Thymus (tissue), 11 donors: Measurements from ENCODE around the gene C1orf159. TPM values are rescaled to one million over a fixed set of nuclear protein-coding genes. Genes with fewer than 3 reads are reported as not detected.
A peak's percentile ranks its signal among the peaks of the same experiment; 100 is the strongest.

Experiments used
- DNase-seq, 9 donors: peaks; one replicate each; pipeline ENCODE4 v3.0.0-alpha.2; 2013; ENCODE audit warnings: low spot score in 9 of 9, low read depth in 6 of 9, missing footprints in 1 of 9
- H3K27ac ChIP-seq, 2 donors: one replicate each; pipeline ENCODE4 v1.5.1; 2013; ENCODE audit warnings: control low read depth in 1 of 2, low read depth in 1 of 2, low read length in 1 of 2, mild to moderate bottlenecking in 1 of 2, moderate library complexity in 1 of 2
- H3K27me3 ChIP-seq, 2 donors: one replicate each; pipeline ENCODE4 v1.5.1; 2013; ENCODE audit warnings: low read length in 1 of 2; ENCODE audit not compliant: control insufficient read depth in 2 of 2, insufficient read depth in 1 of 2
- H3K36me3 ChIP-seq, 2 donors: one replicate each; pipeline ENCODE4 v1.5.1; 2013; ENCODE audit warnings: low read length in 1 of 2, mild to moderate bottlenecking in 1 of 2, moderate library complexity in 1 of 2; ENCODE audit not compliant: control insufficient read depth in 2 of 2, insufficient read depth in 2 of 2
- H3K4me1 ChIP-seq, 2 donors: one replicate each; pipeline ENCODE4 v1.5.1; 2013; ENCODE audit warnings: low read length in 2 of 2; ENCODE audit not compliant: control insufficient read depth in 2 of 2, insufficient read depth in 2 of 2
- H3K4me3 ChIP-seq, 2 donors: one replicate each; pipeline ENCODE4 v1.5.1; 2013; ENCODE audit warnings: low read length in 2 of 2, control low read depth in 1 of 2, mild to moderate bottlenecking in 1 of 2
- H3K9me3 ChIP-seq, 2 donors: one replicate each; pipeline ENCODE4 v1.5.1; 2013; ENCODE audit warnings: low read length in 1 of 2, mild to moderate bottlenecking in 1 of 2; ENCODE audit not compliant: control insufficient read depth in 2 of 2, insufficient read depth in 1 of 2
- WGBS: extraction: QIAGEN DNeasy Blood & Tissue Kit; methylation state at CpG from one replicate; pipeline ENCODE4 v1.1.7; 2013; 5-methylcytosine and 5-hydroxymethylcytosine counted together
- polyA plus RNA-seq: library from polyadenylated mRNA; stranded (reverse); fragments of 200-250 nt; gene quantifications from one replicate; pipeline ENCODE4 v1.2.3, GENCODE V29; 2013
- total RNA-seq: library from RNA; stranded (reverse); fragments of 120-200 nt; gene quantifications from one replicate; pipeline ENCODE4 v1.2.4, GENCODE V29; 2013
- donor health status: healthy.

C1orf159 gene
- total and polyA plus RNA-seq, 2 donors, result 5.0 to 17.8 TPM

GRCh38 chr1:1042835-1043234 is 73.1 kb downstream of the C1orf159 start:
- Histone ChIP-seq H3K4me1 (peaks cover 11 to 18% of the 10 kb centered on the region in 2 donors), H3K4me3 (no peak overlapping the region), H3K27me3 (peaks cover 27 to 30% of the 10 kb centered on the region in 2 donors), H3K27ac (no peak overlapping the region), H3K9me3 (peaks cover 2 to 4% of the 10 kb centered on the region in 2 donors), H3K36me3 (peaks cover 0 to 4% of the 10 kb centered on the region in 2 donors)
- 96% methylated on average over 10 of the region's 10 CpGs for WGBS
- DNase-seq, result no peak

GRCh38 chr1:1041873-1042272 is 74.0 kb downstream of the C1orf159 start:
- Histone ChIP-seq H3K27ac (no peak overlapping the region), H3K36me3 (peaks cover 0 to 2% of the 10 kb centered on the region in 2 donors), H3K4me1 (peaks cover 11 to 18% of the 10 kb centered on the region in 2 donors), H3K9me3 (peaks cover 2 to 6% of the 10 kb centered on the region in 2 donors), H3K4me3 (no peak overlapping the region), H3K27me3 (peaks cover 31 to 40% of the 10 kb centered on the region in 2 donors)
- WGBS, result 95% methylated on average over 25 of the region's 25 CpGs
- DNase-seq, result no peak

DNA sequence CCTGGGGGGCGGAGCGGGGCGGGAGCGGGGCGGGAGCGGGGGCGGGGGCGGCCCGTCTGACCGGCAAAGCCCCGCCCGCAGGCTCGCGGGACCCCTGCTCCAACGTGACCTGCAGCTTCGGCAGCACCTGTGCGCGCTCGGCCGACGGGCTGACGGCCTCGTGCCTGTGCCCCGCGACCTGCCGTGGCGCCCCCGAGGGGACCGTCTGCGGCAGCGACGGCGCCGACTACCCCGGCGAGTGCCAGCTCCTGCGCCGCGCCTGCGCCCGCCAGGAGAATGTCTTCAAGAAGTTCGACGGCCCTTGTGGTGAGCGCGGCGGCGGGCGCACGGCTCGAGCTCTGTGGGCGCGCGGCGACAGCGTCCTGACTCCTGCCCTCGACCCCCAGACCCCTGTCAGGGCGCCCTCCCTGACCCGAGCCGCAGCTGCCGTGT is 74.8 kb downstream of the C1orf159 start:
- peaks cover 2 to 9% of the 10 kb centered on the region in 2 donors for H3K9me3 ChIP-seq
- WGBS, result 58% methylated on average over 51 of the region's 60 CpGs
- H3K4me1 ChIP-seq, result peaks cover 11 to 18% of the 10 kb centered on the region in 2 donors
- no peak overlapping the region for H3K4me3 ChIP-seq
- H3K36me3 ChIP-seq, result no peaks in the 10 kb centered on the region
- no peak overlapping the region for H3K27ac ChIP-seq
- H3K27me3 ChIP-seq, result peaks cover 36 to 48% of the 10 kb centered on the region in 2 donors
- DNase-seq, result no peak

DNA sequence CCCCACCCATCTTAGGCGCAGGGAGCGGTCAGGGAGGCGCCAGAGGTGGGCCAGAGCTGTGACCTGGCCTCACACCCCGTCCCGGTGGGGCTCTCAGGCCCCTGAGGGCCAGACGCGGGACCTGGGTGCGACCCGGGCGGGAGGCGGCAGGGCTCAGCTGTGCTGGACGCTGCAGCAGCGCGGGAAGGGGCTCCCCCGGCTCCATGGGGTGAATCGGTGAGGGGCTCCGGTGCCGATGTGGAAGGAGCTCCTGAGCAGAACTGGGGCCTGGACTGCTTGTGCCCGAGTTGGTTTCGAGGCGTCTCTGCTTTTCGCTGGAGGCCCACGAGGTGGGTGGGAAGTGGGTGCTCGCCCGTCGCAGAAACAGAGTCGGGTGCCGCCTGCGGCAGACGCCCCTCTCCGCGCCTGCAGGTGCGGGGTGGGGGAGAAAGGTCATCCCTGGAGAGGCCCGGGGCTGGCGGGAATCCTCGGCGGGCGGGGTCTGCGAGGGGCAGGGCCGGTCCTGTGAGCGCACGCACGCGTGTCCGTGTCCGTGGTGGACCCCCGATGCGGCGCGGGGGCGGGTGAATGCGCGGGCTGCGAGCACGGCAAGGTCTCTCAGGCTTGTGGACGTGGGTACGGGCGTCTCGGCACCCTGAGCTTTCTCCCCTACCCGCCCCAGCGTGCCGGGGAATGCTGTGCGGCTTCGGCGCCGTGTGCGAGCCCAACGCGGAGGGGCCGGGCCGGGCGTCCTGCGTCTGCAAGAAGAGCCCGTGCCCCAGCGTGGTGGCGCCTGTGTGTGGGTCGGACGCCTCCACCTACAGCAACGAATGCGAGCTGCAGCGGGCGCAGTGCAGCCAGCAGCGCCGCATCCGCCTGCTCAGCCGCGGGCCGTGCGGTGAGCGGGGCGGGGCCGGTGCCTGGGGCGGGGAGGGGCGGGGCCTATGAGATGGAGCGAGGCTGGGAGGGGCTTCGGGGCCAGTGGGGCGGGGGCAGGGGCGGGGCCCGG is 75.6 kb downstream of the C1orf159 start:
- WGBS, result 3% methylated on average over 99 of the region's 99 CpGs
- H3K9me3 ChIP-seq, result peaks cover 2 to 9% of the 10 kb centered on the region in 2 donors
- H3K36me3 ChIP-seq, result no peaks in the 10 kb centered on the region
- H3K4me3 ChIP-seq, result peak overlapping the region; percentile 22 to 43
- peak in 7 of 9 donors; percentile 33 to 85 (median 70) for DNase-seq
- peaks cover 38 to 56% of the 10 kb centered on the region in 2 donors for H3K27me3 ChIP-seq
- peaks cover 11 to 18% of the 10 kb centered on the region in 2 donors for H3K4me1 ChIP-seq
- no peak overlapping the region for H3K27ac ChIP-seq

DNA sequence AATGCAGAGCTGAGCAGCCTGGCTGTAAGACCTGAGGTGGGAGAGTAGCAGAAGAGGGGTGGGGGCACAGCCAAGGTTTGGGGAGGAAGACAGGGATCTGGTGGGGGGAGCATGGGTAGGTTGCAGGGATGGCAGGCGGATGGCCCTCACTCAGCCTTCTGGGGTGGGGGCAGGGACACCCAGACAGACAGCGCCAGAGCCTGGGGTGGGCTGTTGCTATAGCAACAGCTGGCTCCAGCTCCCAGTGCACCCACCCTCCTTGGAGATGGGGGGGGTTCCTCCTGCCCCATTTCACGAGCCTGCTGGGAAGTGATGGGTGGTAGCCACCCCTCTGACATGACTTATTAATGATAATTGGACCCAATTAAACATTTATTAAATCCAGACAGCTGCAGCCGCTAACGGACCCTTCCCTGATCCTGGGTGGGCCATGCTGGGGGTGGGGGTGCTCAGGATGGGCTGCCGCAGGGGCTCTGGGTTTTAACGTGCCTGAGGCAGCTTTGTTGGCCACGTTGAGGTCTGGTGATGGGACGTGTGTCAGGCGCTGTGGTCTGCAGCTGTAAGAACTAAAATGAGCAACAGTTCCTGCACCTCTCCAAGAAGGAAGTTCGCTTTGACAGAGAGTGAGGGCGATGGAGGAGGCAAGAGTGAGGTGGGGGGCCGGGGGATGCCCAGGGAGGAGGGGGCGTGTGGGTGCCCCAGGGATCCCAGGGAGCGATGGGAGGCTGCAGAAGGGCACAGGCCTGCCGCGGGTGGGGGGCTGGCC is 76.6 kb downstream of the C1orf159 start:
- no peak overlapping the region for H3K27ac ChIP-seq
- H3K4me3 ChIP-seq, result no peak overlapping the region
- peaks cover 48 to 66% of the 10 kb centered on the region in 2 donors for H3K27me3 ChIP-seq

GRCh38 chr1:1038694-1039093 is 77.2 kb downstream of the C1orf159 start:
- Histone ChIP-seq H3K27ac (no peak overlapping the region), H3K36me3 (no peaks in the 10 kb centered on the region), H3K4me3 (no peak overlapping the region), H3K27me3 (peaks cover 54 to 72% of the 10 kb centered on the region in 2 donors), H3K4me1 (peaks cover 18 to 20% of the 10 kb centered on the region in 2 donors), H3K9me3 (peaks cover 2 to 6% of the 10 kb centered on the region in 2 donors)
- 75% methylated on average over 6 of the region's 6 CpGs for WGBS
- DNase-seq, result no peak

More for the DNA sequence above, 76.6 kb downstream of the C1orf159 start:
- 11% methylated on average over 17 of the region's 17 CpGs for WGBS
- H3K4me1 ChIP-seq, result peaks cover 12 to 18% of the 10 kb centered on the region in 2 donors
- DNase-seq, result no peak
- H3K36me3 ChIP-seq, result no peaks in the 10 kb centered on the region
- peaks cover 2 to 6% of the 10 kb centered on the region in 2 donors for H3K9me3 ChIP-seq

- Histone ChIP-seq H3K27ac (no peak overlapping the region), H3K9me3 (peaks cover 2 to 6% of the 10 kb centered on the region in 2 donors), H3K4me1 (peaks cover 18 to 24% of the 10 kb centered on the region in 2 donors), H3K4me3 (no peak overlapping the region), H3K36me3 (no peaks in the 10 kb centered on the region), H3K27me3 (peaks cover 63 to 80% of the 10 kb centered on the region in 2 donors)
- no peak for DNase-seq
- 90% methylated on average over 30 of the region's 30 CpGs for WGBS
Measured at GRCh38 chr1:1037366-1038327, 78.2 kb downstream of the C1orf159 start.

GRCh38 chr1:1035291-1035943 is 80.5 kb downstream of the C1orf159 start:
- WGBS, result 89% methylated on average over 19 of the region's 19 CpGs
- no peak for DNase-seq
- no peaks in the 10 kb centered on the region for H3K36me3 ChIP-seq
- H3K9me3 ChIP-seq, result peaks cover 2 to 6% of the 10 kb centered on the region in 2 donors
- H3K4me3 ChIP-seq, result no peak overlapping the region
- H3K4me1 ChIP-seq, result peaks cover 16 to 26% of the 10 kb centered on the region in 2 donors
- H3K27ac ChIP-seq, result no peak overlapping the region
- peaks cover 71 to 93% of the 10 kb centered on the region in 2 donors for H3K27me3 ChIP-seq
